ENCODE measurements around the gene ZBTB16.

GRCh38 chr11:114207096-114207495 is 147.6 kb downstream of the ZBTB16 start:
- no peak for TF ChIP-seq POLR2A (IDR thresholded peaks at IDR 0.05)
- no peak for TF ChIP-seq CTCF (IDR thresholded peaks at IDR 0.05 in 8 of 11, conservative IDR thresholded peaks at IDR 0.05 in 3 of 11)
- no peak for TF ChIP-seq POLR2AphosphoS5 (IDR thresholded peaks at IDR 0.05)

All from spleen (tissue), 7 donors.